Thyroid gland (tissue), 4 donors: ENCODE measurements around the gene TRIP4.

Experiments used
- POLR2A ChIP-seq, 2 donors: fragments of 450-650 bp; IDR thresholded peaks; one replicate each; pipeline ENCODE4 v1.6.1; 2017; ENCODE audit warnings: antibody characterized with exemption in 2 of 2, mild to moderate bottlenecking in 2 of 2, moderate library complexity in 1 of 2
- TF ChIP-seq, protein P1 (sequence below), 6 experiments: fragments of 200-600 bp in 3 of 6; fragments of 450-650 bp in 3 of 6; sonication (generic) in 3 of 6; IDR thresholded peaks; one replicate each; pipeline ENCODE4 v1.5.1; 2016 to 2019; ENCODE audit warnings: antibody characterized with exemption in 6 of 6, mild to moderate bottlenecking in 2 of 6, inconsistent platforms in 1 of 6, moderate library complexity in 1 of 6

DNA sequence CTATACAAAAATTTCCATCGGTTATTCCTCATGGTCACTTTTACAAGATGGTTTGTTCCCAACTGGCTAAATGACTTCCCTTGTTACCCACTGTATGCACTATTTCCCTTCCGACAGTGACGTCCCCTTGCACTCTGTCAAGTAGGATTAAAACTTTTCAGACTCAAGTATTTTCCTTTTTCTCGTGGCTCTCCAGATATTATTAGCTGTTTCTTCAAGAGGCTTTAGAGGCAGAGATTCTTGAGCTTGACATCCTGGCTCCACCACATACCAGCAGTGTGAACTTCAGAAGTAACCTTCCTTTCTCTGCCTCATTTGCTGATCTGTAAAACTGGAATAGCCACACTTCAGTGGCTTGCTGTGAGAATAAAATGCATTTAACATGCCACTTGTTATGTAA lies 45.7 kb upstream of the TRIP4 start:
- TF ChIP-seq, protein P1, sequence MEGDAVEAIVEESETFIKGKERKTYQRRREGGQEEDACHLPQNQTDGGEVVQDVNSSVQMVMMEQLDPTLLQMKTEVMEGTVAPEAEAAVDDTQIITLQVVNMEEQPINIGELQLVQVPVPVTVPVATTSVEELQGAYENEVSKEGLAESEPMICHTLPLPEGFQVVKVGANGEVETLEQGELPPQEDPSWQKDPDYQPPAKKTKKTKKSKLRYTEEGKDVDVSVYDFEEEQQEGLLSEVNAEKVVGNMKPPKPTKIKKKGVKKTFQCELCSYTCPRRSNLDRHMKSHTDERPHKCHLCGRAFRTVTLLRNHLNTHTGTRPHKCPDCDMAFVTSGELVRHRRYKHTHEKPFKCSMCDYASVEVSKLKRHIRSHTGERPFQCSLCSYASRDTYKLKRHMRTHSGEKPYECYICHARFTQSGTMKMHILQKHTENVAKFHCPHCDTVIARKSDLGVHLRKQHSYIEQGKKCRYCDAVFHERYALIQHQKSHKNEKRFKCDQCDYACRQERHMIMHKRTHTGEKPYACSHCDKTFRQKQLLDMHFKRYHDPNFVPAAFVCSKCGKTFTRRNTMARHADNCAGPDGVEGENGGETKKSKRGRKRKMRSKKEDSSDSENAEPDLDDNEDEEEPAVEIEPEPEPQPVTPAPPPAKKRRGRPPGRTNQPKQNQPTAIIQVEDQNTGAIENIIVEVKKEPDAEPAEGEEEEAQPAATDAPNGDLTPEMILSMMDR (IDR thresholded peaks at IDR 0.05) = no peak
- no peak for TF ChIP-seq POLR2A (IDR thresholded peaks at IDR 0.05)
